Anterior cingulate cortex (tissue), 58 donors: ENCODE measurements around the gene THNSL1.

Experiments
- DNase-seq, 58 donors: peaks; one replicate each; lab custom pipeline; 2025; lab: John Stamatoyannopoulos, UW

Gene THNSL1

GRCh38 chr10:25050402-25050801 is 34.0 kb downstream of the THNSL1 start:
- no peak for DNase-seq

DNA sequence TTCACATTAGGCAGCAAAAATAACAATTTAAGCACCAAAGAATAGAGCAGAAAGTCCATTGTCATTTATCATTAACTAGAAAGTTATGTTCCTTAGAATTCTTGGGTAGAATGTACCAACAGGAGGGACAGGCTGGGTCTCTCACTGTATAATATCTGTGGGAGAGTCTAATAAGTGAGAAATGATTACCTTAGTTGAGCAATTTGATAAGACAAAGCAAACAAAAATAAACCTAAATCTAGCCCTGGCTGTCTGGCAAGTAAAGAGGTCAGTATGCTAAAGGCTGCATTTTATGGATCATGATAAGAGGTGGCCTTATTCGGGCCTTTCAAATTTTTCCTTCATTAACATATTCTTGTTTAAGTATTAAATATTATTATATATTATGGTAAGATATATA is 35.6 kb downstream of the THNSL1 start:
- DNase-seq = no peak

DNA sequence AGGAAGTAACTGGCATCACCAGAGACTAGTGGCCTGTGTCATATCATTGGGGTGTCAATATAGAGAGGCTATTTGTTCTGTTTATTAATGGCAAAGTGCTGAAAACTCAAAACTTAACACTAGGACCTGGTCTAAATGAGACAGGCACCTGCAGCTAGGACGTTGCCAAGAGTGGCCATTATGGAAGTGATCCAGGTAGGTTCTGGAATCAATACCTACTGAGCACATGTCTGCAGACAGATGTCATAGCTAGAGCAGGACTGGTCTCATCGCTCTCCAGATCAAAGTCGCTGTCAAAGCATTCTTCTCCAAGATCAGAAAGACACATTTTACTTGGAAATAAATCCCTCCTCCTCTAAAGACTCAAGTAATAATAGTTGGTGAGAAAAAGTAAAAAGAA is 40.3 kb downstream of the THNSL1 start:
- no peak for DNase-seq

GRCh38 chr10:25057886-25058285 is 41.5 kb downstream of the THNSL1 start:
- DNase-seq = no peak

DNA sequence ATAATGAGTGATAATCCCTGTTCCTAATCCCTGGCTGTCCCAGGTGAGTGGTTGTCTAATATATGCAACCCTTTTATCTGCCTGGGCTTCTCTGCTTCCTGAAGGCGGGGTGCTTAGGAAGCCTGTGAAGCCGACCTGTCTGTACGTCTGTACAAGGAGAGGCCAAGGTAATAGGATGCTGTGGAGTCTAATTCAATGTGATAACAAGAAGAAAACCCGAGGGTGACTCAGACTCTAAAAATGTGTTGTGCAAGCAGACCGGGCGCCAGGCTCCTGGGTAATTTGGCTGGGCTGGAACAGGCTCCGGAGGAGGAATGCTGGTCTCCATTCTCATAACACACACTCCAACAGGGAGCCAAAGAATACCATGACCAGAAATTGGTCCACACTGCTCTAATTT is 43.6 kb downstream of the THNSL1 start:
- peak in 8 of 58 donors; percentile 2 to 32 (median 18) for DNase-seq

DNA sequence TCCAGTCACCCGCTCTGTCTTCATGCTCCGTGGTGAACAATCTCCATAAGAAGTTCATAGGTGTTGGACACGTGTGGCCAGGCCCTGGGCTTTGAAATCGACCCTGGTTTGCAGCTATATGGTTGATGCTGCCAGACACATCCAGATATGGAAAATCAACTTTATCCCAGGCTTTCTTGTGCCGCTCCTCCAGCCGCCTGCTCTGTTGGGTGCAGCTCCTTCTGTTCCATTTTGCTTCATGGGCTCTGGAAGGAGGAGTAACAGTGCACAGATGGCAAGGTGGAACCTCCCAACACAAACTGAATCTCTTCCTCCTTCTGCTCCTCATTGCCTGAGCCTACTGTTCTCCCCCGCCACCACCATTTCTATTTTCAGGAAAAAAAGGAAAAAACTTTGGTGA is 44.7 kb downstream of the THNSL1 start:
- peak in 8 of 58 donors; percentile 2 to 60 (median 28) for DNase-seq

- DNase-seq = no peak
Measured at GRCh38 chr10:25061711-25062449, 45.5 kb downstream of the THNSL1 start.

DNA sequence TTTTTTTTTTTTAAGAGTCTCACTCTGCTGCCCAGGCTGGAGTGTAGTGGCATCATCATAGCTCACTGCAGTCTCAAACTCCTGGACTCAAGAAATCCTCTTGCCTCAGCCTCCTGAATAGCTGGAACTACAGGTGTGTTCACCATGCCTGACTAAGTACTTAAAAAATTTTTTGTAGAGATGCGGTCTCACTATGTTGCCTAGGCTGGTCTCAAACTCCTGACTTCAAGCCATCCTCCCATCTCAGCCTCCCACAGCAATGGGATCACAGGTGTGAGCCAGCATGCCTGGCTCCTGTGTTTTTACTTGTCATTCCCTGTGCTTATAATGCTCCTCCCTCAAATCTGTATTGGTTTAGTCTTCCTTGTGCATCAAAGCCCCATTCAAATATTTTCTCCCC is 46.7 kb downstream of the THNSL1 start:
- no peak for DNase-seq

DNA sequence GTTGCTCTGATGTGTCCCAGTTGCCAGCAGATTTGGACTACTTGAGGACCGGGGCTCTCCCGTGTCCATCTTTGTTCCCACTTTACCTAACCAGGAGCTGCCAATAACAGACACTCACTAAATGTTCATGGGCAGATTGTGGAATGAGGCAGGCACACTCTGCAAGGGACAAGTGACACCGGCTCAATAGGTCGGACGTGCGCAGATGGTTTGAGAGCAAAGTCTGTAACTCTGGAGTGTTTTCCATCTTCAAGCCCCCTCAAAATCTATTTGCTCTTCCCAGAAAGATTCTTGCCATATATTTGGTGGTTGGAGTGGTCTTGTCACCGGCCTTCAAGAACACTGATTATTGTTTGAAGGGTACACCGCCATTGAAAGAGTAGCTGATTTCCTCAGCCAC is 47.2 kb downstream of the THNSL1 start:
- DNase-seq = no peak

DNA sequence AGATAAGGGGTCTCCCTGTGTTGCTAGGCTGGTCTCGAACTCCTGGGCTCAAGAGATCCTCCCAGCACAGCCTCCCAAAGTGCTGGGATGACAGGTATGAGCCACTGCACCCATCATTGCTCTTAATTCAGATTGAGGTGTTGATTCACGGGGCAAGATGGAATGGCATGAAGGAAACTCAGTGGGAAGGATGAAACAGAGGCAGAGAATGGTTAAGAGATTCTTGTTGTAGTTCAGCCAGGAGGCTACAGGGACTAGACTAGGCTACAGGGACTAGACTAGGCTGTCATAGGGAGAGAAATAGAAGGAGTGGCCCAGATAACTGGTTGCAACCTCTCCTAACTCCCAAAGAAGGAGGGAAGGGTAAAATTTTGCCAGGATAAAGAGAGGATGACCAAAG is 48.0 kb downstream of the THNSL1 start:
- no peak for DNase-seq

DNA sequence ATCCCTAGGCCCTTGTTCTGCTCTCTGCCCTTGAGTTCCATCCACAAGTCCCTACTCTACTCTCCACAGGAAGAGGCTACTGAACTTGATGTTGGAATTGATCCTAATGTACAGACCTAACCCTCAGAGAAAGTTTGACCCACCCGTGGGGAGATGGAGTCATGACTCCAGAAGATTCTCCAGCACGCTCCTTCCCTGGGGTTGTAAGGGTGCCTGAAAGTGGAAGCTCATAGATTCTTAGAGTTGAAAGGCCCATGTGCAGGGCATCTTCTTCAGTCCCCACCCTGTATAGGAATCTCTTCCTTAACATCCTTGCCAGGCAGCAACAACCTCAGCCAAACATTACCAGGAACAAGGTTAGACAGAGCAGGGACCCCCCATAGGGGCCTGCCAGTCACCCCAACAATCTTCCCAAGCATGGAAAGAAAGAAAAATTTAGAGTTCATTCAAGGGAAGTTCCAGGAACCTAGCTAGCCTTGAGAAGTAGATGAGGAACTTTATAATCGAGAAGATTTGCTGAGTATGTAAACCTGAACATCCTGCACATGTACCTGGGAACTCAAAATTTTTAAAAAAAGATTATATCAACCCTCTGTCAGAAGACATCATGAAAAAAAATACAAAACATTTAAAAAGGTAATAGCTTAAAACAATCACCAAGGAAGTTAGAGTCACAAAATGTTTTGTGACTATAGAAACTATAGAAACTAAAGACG is 49.5 kb downstream of the THNSL1 start:
- no peak for DNase-seq

GRCh38 chr10:25068152-25069058 is 52.0 kb downstream of the THNSL1 start:
- DNase-seq = peak in 12 of 58 donors; percentile 12 to 64 (median 36)

- no peak for DNase-seq
Measured at GRCh38 chr10:25071227-25071626, 54.8 kb downstream of the THNSL1 start.

GRCh38 chr10:25072786-25073185 is 56.4 kb downstream of the THNSL1 start:
- no peak for DNase-seq

DNA sequence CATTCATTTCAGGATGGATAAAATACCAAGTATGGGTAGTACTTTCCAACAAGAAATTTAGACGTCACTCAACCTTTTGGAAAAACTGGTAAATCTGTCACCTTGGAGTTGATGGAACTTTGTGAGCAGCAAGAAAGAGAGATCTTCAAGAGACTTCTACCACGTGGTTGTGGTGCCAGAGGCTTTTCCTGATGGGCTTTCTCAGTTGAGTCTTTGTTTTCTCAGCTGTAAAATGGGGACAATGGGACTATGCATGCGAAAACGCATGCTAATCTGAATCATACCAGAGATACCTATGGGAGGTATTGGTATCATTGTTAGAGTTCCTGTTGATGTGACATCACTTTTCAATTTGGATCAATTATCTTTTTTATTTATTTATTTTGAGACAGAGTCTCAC is 59.4 kb downstream of the THNSL1 start:
- DNase-seq = no peak
